ENCODE measurements around the gene KCNQ5.
A peak's percentile ranks its signal among the peaks of the same experiment; 100 is the strongest.
"Not testable (repeated sequence)": the region's sequence is repeated elsewhere in the genome, so short reads cannot be mapped to it uniquely, and the experiment has no call there.

The KCNQ5 gene

DNA sequence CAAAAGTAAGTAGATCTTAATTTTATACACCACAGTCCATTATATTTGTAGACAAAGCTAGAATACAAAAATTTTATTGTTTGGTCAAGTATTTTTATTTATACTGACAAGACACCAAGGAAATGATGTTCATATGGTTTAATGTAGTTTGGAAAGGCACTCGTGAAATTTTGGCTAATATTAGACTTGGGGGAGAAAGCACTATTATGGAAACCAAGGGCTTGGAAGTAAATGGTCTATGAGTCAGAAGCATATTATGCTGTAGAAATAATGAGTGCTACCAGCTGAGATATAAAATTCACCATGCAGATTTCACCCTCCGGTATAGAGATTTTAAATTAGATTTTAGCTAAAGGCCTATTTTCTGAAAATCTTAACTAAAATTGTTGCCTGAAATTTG lies 233.6 kb downstream of the KCNQ5 start:
- no peak for DNase-seq

GRCh38 chr6:72856801-72857200 lies 234.9 kb downstream of the KCNQ5 start:
- DNase-seq, result no peak

- DNase-seq, result no peak
Observed at GRCh38 chr6:72857791-72858585, 236.1 kb downstream of the KCNQ5 start.

- DNase-seq, result no peak
Observed at GRCh38 chr6:72861059-72861458, 239.2 kb downstream of the KCNQ5 start.

- DNase-seq, result peak; percentile 27
Observed at GRCh38 chr6:72861935-72862432, 240.1 kb downstream of the KCNQ5 start.

- no peak for DNase-seq
Observed at GRCh38 chr6:72863131-72863530, 241.3 kb downstream of the KCNQ5 start.

- DNase-seq, result no peak
Observed at GRCh38 chr6:72864236-72864635, 242.4 kb downstream of the KCNQ5 start.

DNA sequence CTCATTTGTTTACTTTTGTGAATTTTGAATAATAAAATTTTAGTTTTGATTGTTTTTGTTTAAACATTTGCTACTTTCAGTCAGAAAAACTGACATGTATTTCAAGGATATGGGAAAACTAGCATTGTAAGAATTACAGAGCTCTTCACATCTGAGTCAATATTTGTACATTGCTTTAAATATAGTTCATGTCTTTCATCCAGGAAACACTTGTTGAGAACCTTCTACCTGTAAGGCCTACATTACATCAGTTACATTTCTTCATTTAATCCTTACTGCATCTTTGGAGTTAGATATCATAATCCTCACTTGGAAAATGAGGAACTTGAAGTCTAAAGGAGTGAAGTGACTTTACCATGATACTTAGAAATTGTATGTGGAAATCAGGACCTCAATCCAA lies 242.9 kb downstream of the KCNQ5 start:
- DNase-seq, result no peak

GRCh38 chr6:72865467-72865866 lies 243.6 kb downstream of the KCNQ5 start:
- DNase-seq, result no peak

DNA sequence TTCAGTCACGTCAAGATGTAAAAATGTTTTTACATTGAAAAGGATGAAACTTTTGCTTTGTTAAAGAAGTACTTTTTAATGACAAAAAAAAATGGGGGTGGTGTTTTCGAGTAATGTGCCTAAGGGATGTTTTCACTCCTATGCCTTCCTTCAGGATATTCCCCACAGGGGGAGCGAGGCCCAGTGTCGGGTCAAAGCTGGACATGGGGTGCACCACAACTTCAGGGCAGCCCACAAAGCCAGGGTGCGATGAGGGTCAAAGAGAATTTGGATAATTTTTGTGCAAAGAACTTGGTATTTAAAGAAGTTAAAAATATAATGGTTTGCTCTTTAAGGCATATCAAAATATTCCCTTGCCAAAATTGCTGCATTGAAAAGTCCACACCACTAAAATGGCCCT lies 247.8 kb downstream of the KCNQ5 start:
- DNase-seq, result no peak

GRCh38 chr6:72873433-72873832 lies 251.6 kb downstream of the KCNQ5 start:
- DNase-seq, result no peak

- DNase-seq, result no peak
Observed at GRCh38 chr6:72876256-72876655, 254.4 kb downstream of the KCNQ5 start.

DNA sequence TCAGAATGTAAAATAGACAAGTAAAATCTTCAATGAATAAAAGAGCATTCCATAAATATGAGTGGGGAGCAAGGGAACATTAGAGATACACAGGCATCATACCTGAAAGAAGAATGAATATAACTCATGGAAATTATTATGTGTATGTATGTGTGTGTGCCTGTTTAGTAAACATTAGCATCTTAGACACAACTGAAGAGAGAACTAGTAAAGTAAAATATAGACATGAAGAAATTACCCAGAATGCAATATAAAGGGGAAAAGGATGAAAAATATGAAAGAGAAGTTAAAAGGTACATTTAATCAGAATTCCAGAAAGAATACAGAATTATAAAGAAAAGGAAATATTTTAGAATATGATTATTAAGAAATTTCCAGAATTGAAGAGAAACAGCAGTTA lies 264.3 kb downstream of the KCNQ5 start:
- DNase-seq, result no peak

- no peak for DNase-seq
Observed at GRCh38 chr6:72890233-72890632, 268.4 kb downstream of the KCNQ5 start.

DNA sequence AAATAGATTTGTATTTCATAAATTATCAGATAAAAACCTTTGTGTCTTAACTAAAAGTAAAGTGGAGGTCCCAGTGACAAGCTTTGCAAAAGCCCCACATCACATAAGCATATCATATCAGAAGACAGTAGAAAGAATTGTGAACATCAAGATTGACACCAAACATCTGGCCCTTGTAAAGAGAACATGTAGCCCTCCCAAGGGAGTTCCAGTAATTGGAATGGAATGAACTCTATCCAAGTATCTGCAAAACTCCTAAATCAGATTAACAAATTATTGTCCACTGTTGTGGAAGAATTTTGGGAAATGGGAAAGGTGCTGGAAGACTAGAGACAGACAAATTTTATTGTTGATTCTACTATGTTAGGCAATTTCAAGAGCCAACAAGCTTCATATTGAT lies 268.8 kb downstream of the KCNQ5 start:
- no peak for DNase-seq

DNA sequence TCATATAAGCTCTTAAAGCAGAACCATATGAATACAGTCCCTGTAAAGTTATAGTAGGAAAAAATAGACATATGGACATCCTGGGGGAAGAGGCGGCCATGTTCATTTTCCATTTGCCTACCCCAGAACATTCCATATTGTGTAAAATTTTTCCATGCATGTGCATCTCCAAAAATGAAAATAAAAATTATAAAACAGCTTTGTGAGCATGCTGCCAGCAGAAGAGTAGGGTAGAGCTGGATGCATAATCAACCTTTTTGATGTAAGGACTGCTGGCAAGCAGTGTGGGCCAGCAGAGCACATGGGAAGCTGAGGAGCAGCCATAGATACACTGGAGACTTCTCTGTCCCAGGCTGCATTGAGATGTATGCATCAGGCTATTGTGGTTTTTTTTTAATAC lies 271.0 kb downstream of the KCNQ5 start:
- no peak for DNase-seq

DNA sequence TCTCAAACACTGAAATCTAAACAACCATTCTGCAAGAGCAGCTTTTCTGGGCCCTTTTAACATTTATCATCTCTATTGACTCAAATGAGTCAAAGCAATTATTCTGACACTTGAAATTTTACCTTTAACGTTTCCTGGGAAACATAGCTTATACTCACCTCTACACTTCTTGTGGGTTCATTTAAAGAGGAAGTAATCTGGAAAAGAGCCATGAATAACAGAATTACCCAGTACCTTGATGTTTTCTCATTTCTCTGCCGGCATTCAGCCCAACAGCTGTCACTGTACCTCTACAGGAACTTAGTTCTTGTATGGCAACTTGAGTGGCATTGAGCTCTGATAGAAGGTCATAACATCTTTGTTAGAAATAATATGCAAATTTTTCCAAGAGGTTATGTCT lies 272.2 kb downstream of the KCNQ5 start:
- DNase-seq, result no peak

DNA sequence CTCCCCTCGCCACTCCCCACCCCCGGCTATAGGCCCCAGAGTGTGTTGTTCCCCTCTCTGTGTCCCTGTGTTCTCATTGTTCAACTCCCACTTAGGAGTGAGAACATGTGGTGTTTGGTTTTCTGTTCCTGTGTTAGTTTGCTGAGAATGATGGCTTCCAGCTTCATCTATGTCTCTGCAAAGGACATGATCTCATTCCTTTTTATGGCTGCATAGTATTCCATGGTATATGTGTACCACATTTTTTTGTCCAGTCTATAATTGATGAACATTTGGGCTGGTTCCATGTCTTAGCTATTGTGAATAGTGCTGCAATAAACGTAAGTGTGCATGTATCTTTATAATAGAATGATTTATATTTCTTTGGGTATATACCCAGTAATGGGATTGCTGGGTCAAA lies 276.4 kb downstream of the KCNQ5 start:
- DNase-seq, result not testable (repeated sequence)

- DNase-seq, result no peak
Observed at GRCh38 chr6:72905705-72906478, 284.0 kb downstream of the KCNQ5 start.

DNA sequence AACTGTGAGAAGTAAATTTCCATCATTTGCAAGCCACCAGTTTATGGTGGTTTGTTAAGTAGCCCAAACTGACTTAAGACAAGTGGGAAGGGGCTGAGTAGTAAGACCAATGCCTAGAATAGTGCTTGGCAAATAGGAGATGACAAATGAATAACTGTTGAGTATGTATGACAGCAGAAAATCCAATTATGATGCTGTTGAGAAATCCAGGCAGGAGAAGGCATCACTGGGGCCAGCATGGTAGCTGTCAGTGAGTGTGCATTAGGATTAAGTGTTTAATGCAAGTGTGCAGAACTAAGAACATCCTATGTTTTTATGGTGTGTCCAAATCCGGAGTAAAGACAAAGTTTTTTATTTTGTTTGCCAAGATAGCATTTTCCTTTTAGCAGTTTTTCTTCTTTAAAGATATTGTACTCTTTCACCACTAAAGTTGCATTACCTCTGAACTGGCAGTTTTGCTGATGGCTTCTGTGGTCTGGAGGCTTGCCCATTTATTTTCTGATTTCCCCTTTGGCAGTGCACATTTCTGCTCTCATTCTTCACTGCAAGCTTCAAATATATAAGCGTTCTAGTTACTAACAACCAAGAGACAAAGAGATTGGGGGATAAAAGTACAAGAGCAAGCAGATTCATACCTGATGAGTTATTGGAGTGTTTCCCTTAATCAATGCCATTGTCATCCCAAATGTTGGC lies 289.7 kb downstream of the KCNQ5 start:
- no peak for DNase-seq

- no peak for DNase-seq
Observed at GRCh38 chr6:72913797-72914196, 291.9 kb downstream of the KCNQ5 start.

DNA sequence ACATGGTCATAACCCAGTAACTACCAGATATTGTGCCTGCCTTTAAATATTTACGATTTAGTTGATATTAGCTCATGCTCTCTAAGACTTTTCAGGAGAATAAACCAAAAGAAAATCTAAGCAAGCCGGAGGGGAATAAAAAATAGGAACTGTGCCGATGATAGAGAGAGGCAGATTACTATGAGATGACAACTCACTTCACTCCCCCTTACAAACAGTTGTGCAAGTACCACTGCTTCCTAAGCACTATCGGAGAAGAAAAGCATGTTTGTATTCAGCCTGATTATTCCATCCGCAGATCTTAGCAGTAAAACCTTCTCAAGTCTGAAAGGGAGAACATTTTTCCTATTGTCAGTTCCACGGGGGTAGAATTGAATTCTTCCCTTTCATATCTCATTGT lies 294.4 kb downstream of the KCNQ5 start:
- DNase-seq, result no peak

DNA sequence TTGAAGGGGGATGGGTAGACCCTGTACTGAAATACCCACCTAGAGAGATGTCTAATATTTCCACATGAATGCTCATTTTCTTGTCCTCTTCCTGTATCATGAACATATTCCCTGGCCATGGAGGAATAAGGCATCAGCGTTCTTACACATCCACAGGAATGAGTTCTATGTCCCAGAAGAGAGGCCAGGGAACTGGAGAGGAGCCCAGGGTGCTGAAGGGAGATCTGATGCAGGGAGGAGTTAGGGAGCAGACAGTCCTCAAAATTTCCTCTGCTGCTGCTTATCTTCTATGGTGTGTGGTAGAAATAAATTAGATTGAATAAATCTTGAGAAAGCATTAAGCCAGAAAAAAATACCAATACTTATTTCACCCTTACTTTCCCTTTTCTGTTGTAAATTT lies 295.0 kb downstream of the KCNQ5 start:
- DNase-seq, result no peak

DNA sequence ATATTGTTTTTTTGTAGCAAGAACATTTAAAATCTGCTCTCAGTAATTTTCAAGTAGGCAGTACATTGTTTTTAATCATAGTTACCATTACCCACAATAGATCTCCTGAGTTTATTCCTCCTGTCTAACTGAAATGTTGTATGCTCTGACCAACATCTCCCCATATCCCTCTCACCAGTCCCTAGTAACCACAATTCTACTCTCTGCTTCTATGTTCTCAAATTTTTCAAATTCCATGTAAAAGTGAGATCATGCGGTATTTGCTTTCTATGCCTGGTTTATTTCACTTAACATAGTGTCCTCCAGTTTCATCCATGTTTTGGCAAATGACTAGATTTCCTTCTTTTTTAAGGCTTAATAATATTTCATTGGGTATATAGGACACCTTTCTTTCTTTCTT lies 300.5 kb downstream of the KCNQ5 start:
- no peak for DNase-seq

Data from right hindlimb (tissue), 1 donor.